ENCODE data around the gene JAM3.

Gene JAM3

GRCh38 chr11:134069426-134070341, 812 bp downstream of the JAM3 start:
- no peak for DNase-seq
- H3K27ac ChIP-seq, result peak overlapping the region; percentile 89
- TF ChIP-seq CTCF (IDR thresholded peaks at IDR 0.05; ENCODE audit: low read depth, low read length), result no peak
- H3K27me3 ChIP-seq (ENCODE audit: insufficient read depth, low read depth, severe bottlenecking), result no peaks in the 10 kb centered on the region
- H3K36me3 ChIP-seq, result peaks cover 4% of the 10 kb centered on the region
- H3K9me3 ChIP-seq (ENCODE audit: severe bottlenecking), result no peaks in the 10 kb centered on the region
- peak overlapping the region; percentile 53 for H3K4me3 ChIP-seq (ENCODE audit: low read depth, low read length)

GRCh38 chr11:134070342-134070845, 1.5 kb downstream of the JAM3 start:
- Histone ChIP-seq H3K27me3 (ENCODE audit: insufficient read depth, low read depth, severe bottlenecking) (no peaks in the 10 kb centered on the region), H3K36me3 (peaks cover 4% of the 10 kb centered on the region), H3K27ac (no peak overlapping the region), H3K9me3 (ENCODE audit: severe bottlenecking) (no peaks in the 10 kb centered on the region), H3K4me3 (ENCODE audit: low read depth, low read length) (peak overlapping the region; percentile 53; the same call in 1 of the 2 replicates)
- no peak for DNase-seq
- TF ChIP-seq CTCF (IDR thresholded peaks at IDR 0.05; ENCODE audit: low read depth, low read length), result no peak

GRCh38 chr11:134071306-134071705, 2.4 kb downstream of the JAM3 start:
- Histone ChIP-seq H3K4me3 (ENCODE audit: low read depth, low read length) (no peak overlapping the region), H3K36me3 (peaks cover 4% of the 10 kb centered on the region), H3K9me3 (ENCODE audit: severe bottlenecking) (no peaks in the 10 kb centered on the region), H3K27ac (no peak overlapping the region; the same call in 1 of the 2 replicates), H3K27me3 (ENCODE audit: insufficient read depth, low read depth, severe bottlenecking) (no peaks in the 10 kb centered on the region)
- no peak for TF ChIP-seq CTCF (IDR thresholded peaks at IDR 0.05; ENCODE audit: low read depth, low read length)
- no peak for DNase-seq

- Histone ChIP-seq H3K27ac (no peak overlapping the region; the same call in 1 of the 2 replicates), H3K9me3 (ENCODE audit: severe bottlenecking) (no peaks in the 10 kb centered on the region), H3K27me3 (ENCODE audit: insufficient read depth, low read depth, severe bottlenecking) (no peaks in the 10 kb centered on the region), H3K4me3 (ENCODE audit: low read depth, low read length) (no peak overlapping the region), H3K36me3 (peaks cover 4% of the 10 kb centered on the region)
- no peak for DNase-seq
- no peak for TF ChIP-seq CTCF (IDR thresholded peaks at IDR 0.05; ENCODE audit: low read depth, low read length)
These were observed 3.0 kb downstream of the JAM3 start for GRCh38 chr11:134071766-134072402.

GRCh38 chr11:134072844-134073243, 4.0 kb downstream of the JAM3 start:
- H3K9me3 ChIP-seq (ENCODE audit: severe bottlenecking), result no peaks in the 10 kb centered on the region
- DNase-seq, result no peak
- peaks cover 4% of the 10 kb centered on the region for H3K36me3 ChIP-seq
- H3K27me3 ChIP-seq (ENCODE audit: insufficient read depth, low read depth, severe bottlenecking), result no peaks in the 10 kb centered on the region
- H3K27ac ChIP-seq, result no peak overlapping the region
- no peak overlapping the region for H3K4me3 ChIP-seq (ENCODE audit: low read depth, low read length)
- TF ChIP-seq CTCF (IDR thresholded peaks at IDR 0.05; ENCODE audit: low read depth, low read length), result no peak
